Measurements from ENCODE around the gene JARID2. TPM values are rescaled to one million over a fixed set of nuclear protein-coding genes. Genes with fewer than 3 reads are reported as not detected.

The JARID2 gene
- polyA plus RNA-seq, 1 of the 3 experiments (the other 2 are of a cell fraction): 3.4 TPM

DNA sequence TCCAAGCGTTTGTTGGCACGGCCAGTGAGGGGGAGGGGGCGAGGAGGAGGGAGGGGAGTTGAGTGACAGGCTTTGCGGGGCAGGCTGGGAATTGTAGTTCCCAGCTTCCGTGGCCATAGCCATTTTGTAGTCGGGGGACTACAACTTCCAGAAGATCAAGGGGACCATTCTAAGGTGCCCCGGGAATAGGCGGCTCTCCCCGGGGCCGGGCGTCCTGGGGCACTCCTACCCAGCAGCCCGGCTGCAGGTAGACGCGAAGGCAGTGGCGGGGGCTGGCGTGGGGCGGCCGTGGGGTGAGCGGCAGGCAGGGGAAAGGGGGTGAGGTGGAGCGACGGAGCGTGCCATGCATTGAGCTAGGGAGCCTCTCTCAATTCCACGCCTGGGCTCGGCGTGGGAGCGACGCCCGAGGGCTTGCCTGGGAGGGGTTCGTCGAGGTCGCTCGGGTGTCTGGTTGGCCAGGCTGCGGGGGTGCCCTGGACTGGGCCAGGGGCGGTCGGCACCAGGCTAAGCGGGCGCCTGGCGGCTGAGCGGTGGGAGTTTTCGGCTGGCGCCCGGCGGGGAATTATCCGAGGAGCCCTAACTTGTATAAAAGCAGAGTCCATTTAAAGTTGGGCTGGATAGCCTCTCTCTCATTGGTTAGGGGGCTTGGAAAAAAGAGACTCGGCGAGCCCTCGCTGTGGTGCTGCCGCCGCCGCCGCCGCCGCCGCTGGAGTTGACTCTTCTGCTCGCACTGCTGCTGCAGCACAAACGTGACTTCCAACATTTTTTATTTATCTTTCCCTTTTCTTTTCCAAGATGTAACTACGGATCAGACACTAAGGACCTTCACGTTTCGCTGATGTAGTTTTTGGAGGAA lies at the start of gene JARID2 (continued):
- TF ChIP-seq CHD2 (IDR thresholded peaks at IDR 0.05; ENCODE audit: low read length, partially characterized antibody) (peak; percentile 87), RXRA (IDR thresholded peaks at IDR 0.05; ENCODE audit: borderline replicate concordance, low read depth) (no peak), FOSL2 (IDR thresholded peaks at IDR 0.05; ENCODE audit: borderline replicate concordance, low read depth) (no peak), GABPA (IDR thresholded peaks at IDR 0.05; ENCODE audit: low read depth) (no peak), ELF1 (IDR thresholded peaks at IDR 0.05) (no peak), EP300 (IDR thresholded peaks at IDR 0.05; ENCODE audit: borderline replicate concordance in 1 of 2, low read depth in 1 of 2, low read length in 1 of 2) (peak in 1 of 2 experiments; percentile 41; a peak in 1 of 4 replicates), FOXM1 (IDR thresholded peaks at IDR 0.05; ENCODE audit: low read depth) (peak; percentile 68), RCOR1 (IDR thresholded peaks at IDR 0.05; ENCODE audit: low read length) (peak; percentile 7; the same call in 1 of the 2 replicates)
- TF ChIP-seq, protein P1, sequence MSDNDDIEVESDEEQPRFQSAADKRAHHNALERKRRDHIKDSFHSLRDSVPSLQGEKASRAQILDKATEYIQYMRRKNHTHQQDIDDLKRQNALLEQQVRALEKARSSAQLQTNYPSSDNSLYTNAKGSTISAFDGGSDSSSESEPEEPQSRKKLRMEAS (IDR thresholded peaks at IDR 0.05; ENCODE audit: low read depth): peak; percentile 63; the same call in 1 of the 2 replicates
- TF ChIP-seq, protein P2, sequence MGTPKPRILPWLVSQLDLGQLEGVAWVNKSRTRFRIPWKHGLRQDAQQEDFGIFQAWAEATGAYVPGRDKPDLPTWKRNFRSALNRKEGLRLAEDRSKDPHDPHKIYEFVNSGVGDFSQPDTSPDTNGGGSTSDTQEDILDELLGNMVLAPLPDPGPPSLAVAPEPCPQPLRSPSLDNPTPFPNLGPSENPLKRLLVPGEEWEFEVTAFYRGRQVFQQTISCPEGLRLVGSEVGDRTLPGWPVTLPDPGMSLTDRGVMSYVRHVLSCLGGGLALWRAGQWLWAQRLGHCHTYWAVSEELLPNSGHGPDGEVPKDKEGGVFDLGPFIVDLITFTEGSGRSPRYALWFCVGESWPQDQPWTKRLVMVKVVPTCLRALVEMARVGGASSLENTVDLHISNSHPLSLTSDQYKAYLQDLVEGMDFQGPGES (IDR thresholded peaks at IDR 0.05; ENCODE audit: low read depth, low read length): peak; percentile 84
- TF ChIP-seq, protein P3, sequence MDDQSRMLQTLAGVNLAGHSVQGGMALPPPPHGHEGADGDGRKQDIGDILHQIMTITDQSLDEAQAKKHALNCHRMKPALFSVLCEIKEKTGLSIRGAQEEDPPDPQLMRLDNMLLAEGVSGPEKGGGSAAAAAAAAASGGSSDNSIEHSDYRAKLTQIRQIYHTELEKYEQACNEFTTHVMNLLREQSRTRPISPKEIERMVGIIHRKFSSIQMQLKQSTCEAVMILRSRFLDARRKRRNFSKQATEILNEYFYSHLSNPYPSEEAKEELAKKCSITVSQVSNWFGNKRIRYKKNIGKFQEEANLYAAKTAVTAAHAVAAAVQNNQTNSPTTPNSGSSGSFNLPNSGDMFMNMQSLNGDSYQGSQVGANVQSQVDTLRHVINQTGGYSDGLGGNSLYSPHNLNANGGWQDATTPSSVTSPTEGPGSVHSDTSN (IDR thresholded peaks at IDR 0.05): peak; percentile 99

DNA sequence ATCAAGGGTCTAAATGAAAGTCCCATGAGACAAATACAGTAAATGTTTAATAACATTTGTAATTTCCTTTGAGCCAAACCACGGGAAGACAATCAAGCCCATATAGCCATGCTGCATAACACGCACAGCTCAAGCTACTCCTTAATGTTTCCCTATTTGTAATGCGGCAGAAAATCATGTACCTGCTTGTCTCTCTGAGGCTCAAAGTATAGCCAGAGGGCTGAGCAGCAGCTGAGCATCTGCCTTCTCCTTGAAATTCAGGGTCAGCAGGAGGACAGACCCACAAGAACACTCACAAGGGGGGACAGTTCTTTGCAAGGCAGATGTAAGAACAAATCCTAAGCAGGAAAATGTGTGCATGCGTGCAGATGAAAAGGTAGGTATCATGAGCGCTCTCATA lies 45.8 kb upstream of the JARID2 start:
- H3K36me3 ChIP-seq (replicated peaks in 1 of 2; ENCODE audit: control insufficient read depth in 1 of 2, insufficient read depth in 2 of 2, low read length in 1 of 2): no peaks in the 10 kb centered on the region
- no peak for DNase-seq
- 78% methylated on average over 5 of the region's 5 CpGs for WGBS (ENCODE audit: low lambda C conversion rate)
- no peaks in the 10 kb centered on the region for H3F3A ChIP-seq (replicated peaks; ENCODE audit: insufficient read depth)
- H4K20me1 ChIP-seq (ENCODE audit: insufficient read depth): no peaks in the 10 kb centered on the region
- no peak overlapping the region for H2AFZ ChIP-seq (ENCODE audit: low read depth)
- H3K9me2 ChIP-seq: no peaks in the 10 kb centered on the region
- TF ChIP-seq FOSL2 (IDR thresholded peaks at IDR 0.05; ENCODE audit: borderline replicate concordance, low read depth): no peak
- TF ChIP-seq FOXM1 (IDR thresholded peaks at IDR 0.05; ENCODE audit: low read depth): no peak
- TF ChIP-seq ELF1 (IDR thresholded peaks at IDR 0.05): no peak
- no peak for TF ChIP-seq SIN3A (IDR thresholded peaks at IDR 0.05; ENCODE audit: borderline replicate concordance, low read depth, low read length)
- TF ChIP-seq RFX5 (IDR thresholded peaks at IDR 0.05; ENCODE audit: low read length): no peak
- no peak for TF ChIP-seq SMC3 (IDR thresholded peaks at IDR 0.05; ENCODE audit: low read depth, low read length)
- no peak for TF ChIP-seq POLR2AphosphoS5 (IDR thresholded peaks at IDR 0.05; ENCODE audit: low read depth, low read length)
- no peak for TF ChIP-seq CHD2 (IDR thresholded peaks at IDR 0.05; ENCODE audit: low read length, partially characterized antibody)
- TF ChIP-seq RAD21 (IDR thresholded peaks at IDR 0.05; ENCODE audit: low read length): no peak
- no peak for TF ChIP-seq RXRA (IDR thresholded peaks at IDR 0.05; ENCODE audit: borderline replicate concordance, low read depth)
- no peak for TF ChIP-seq TCF12 (IDR thresholded peaks at IDR 0.05)
- no peak for TF ChIP-seq FOXJ3 (CRISPR knock-in tag; IDR thresholded peaks at IDR 0.05)
- TF ChIP-seq EZH2phosphoT487 (IDR thresholded peaks at IDR 0.05; ENCODE audit: borderline replicate concordance, low read depth): no peak
- no peak for TF ChIP-seq TAF1 (IDR thresholded peaks at IDR 0.05; ENCODE audit: borderline replicate concordance, low read depth, low read length)
- no peak for TF ChIP-seq GATA2 (CRISPR knock-in tag; IDR thresholded peaks at IDR 0.05)
- TF ChIP-seq NRF1 (IDR thresholded peaks at IDR 0.05; ENCODE audit: low read depth, low read length): no peak
- TF ChIP-seq NFIC (IDR thresholded peaks at IDR 0.05; ENCODE audit: borderline replicate concordance): no peak
- TF ChIP-seq, protein P4, sequence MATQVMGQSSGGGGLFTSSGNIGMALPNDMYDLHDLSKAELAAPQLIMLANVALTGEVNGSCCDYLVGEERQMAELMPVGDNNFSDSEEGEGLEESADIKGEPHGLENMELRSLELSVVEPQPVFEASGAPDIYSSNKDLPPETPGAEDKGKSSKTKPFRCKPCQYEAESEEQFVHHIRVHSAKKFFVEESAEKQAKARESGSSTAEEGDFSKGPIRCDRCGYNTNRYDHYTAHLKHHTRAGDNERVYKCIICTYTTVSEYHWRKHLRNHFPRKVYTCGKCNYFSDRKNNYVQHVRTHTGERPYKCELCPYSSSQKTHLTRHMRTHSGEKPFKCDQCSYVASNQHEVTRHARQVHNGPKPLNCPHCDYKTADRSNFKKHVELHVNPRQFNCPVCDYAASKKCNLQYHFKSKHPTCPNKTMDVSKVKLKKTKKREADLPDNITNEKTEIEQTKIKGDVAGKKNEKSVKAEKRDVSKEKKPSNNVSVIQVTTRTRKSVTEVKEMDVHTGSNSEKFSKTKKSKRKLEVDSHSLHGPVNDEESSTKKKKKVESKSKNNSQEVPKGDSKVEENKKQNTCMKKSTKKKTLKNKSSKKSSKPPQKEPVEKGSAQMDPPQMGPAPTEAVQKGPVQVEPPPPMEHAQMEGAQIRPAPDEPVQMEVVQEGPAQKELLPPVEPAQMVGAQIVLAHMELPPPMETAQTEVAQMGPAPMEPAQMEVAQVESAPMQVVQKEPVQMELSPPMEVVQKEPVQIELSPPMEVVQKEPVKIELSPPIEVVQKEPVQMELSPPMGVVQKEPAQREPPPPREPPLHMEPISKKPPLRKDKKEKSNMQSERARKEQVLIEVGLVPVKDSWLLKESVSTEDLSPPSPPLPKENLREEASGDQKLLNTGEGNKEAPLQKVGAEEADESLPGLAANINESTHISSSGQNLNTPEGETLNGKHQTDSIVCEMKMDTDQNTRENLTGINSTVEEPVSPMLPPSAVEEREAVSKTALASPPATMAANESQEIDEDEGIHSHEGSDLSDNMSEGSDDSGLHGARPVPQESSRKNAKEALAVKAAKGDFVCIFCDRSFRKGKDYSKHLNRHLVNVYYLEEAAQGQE (IDR thresholded peaks at IDR 0.05; ENCODE audit: low read depth, low read length): no peak
- TF ChIP-seq, protein P5, sequence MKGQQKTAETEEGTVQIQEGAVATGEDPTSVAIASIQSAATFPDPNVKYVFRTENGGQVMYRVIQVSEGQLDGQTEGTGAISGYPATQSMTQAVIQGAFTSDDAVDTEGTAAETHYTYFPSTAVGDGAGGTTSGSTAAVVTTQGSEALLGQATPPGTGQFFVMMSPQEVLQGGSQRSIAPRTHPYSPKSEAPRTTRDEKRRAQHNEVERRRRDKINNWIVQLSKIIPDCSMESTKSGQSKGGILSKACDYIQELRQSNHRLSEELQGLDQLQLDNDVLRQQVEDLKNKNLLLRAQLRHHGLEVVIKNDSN (IDR thresholded peaks at IDR 0.05; ENCODE audit: borderline replicate concordance, low read depth): no peak
- no peak overlapping the region for H3K27ac ChIP-seq (ENCODE audit: low read depth in 2 of 2, low read length in 1 of 2)
- no peak overlapping the region for H3K4me3 ChIP-seq (ENCODE audit: low read depth in 2 of 2, low read length in 1 of 2)
- CTCF ChIA-PET: no interaction called here
- POLR2A ChIA-PET: no interaction called here
- H3K4me2 ChIP-seq: no peak overlapping the region
- no peaks in the 10 kb centered on the region for H3K9me3 ChIP-seq
- no peaks in the 10 kb centered on the region for H3K27me3 ChIP-seq (ENCODE audit: insufficient read depth)
- H3K9ac ChIP-seq: no peak overlapping the region
- no peaks in the 10 kb centered on the region for H3K79me2 ChIP-seq (ENCODE audit: insufficient read depth)
- H3K4me1 ChIP-seq (ENCODE audit: control insufficient read depth in 1 of 2, insufficient read depth in 2 of 2, low read depth in 1 of 2, low read length in 1 of 2): no peaks in the 10 kb centered on the region

Measured in SK-N-SH (cell line).